NCI-H1930 (cell line): ENCODE data around the gene ALS2CL.
"Not testable (repeated sequence)": the region's sequence is repeated elsewhere in the genome, so short reads cannot be mapped to it uniquely, and the experiment has no call there.

Experiments used
- DNase-seq, 2 experiments: peaks; one replicate each; lab custom pipeline; 2025; lab: John Stamatoyannopoulos, UW

Gene ALS2CL

DNA sequence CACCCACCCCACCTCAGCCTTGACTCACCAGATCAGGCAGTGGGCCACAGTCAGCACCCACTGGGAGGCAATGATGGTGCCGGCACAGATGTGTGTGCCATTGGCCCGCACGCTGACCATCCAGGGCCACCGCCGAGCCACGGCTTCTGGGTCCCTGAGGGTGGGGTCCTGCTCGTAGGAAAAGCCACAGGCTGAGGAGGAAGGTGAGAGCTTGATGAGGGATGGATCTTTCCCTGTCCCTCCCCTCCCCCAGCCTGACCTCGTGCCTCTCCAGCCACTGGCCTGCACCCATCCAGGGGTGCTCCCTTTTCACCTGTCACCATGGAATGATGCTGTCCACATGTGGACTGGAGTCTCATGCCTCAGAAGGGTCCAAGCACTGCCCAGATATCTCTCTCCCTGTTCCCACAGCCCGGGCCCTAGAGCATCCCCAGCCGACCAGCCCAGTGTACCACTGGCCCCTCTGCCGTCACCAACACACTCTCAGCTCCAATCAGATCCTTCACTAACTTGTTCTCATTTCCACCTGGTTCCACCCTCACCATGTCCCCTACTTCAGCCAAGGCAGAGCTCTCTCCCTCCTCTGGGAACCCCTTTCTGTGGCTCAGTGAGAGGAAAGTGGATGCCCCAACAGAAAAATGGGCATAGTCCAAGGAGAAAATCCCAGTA is 22.2 kb upstream of the ALS2CL start:
- DNase-seq: no peak

- DNase-seq: no peak
Measured at GRCh38 chr3:46714728-46715506, 21.4 kb upstream of the ALS2CL start.

- DNase-seq: no peak
Measured at GRCh38 chr3:46713898-46714552, 20.5 kb upstream of the ALS2CL start.

- no peak for DNase-seq
Measured at GRCh38 chr3:46713050-46713897, 19.8 kb upstream of the ALS2CL start.

DNA sequence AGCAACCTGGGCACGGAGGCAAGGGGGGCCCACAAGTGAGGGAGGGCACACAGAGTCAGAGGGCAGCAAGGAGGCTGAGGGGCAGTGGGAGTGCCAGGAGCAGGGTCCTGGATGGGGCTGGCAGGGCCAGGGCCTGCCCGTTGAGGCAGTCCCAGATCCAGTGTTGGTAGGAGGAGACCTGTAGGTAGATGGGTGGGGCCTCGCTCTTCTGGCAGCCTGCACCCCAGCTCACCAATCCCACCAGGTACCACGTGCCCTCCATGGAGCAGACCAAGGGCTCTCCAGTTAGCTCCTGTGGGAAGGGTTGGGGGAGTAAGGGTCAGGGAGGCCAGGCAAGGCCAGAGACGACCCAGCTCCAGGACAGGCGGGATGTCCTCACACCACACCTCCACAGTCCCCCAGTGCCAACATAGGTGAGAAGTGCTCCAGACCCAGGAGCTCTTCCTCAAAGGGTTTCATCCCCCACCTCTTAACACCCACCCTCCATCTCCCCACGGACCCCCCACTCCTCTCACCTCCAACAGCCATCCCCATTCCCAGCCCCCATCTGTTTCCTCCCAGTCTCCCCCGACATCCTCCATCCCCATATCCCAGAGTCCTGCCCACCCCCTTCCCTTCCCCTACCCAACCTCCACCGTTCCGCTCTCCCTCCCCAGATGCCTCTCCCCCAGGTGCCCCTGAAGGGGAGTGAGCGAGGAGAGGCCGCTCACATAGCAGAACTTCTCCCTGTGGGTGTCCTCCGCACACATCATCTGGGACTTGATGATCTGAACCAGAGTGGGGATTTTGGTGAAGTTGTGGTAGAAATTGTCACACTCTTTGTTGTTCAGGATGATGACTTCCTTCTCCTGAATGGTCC is 18.9 kb upstream of the ALS2CL start:
- no peak for DNase-seq

DNA sequence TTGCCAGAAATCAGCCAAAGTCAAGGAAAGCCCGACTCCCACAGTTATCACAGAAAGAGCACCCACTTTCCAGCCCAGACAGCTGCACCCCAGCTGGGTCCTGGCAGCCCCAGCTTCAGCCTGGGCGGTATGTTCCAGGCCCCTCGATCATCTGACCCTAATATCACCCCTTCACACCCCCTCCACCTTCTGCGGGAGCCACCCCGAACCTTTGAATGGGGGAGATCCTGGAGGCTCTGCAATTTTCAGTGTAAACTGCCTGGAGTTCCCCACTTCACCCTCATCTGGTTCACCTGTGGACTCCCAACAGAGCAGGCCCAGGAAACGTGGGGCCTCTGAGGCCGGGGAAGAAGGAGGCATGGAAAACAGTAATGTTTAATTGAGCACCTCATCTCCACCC is 18.3 kb upstream of the ALS2CL start:
- no peak for DNase-seq

- no peak for DNase-seq
Measured at GRCh38 chr3:46711305-46711704, 17.8 kb upstream of the ALS2CL start.

DNA sequence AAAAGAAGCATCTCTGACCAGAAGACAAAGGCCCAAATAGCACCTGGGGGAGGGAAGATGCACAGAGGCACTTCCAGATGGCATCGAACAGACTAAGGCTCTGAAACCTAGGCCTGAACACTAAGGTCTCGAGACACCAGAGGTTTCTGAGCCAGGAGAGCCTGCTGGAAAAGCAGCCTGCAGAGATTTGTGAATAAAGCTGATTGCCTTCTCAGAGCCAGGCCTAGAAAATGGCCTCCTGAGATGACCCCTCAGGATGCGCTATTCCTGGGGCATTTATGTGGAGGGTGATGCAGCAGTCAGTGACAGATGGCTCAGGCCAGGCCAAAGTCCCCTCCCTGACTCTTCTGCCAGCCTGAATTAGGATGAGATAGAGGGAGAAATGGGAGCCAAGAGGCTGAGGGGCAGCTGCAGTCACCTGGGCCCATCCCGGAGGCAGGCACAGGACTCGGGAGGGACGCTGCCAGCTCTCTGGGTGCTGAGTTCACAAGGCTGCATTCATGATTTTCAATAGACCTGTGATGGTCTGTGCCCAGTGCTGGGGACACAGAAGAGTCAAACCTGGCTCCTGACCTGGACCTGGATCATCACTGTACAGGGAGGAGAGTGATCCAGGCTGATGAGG is 17.3 kb upstream of the ALS2CL start:
- no peak for DNase-seq

GRCh38 chr3:46710229-46710628 is 16.8 kb upstream of the ALS2CL start:
- DNase-seq: no peak

GRCh38 chr3:46709721-46710120 is 16.2 kb upstream of the ALS2CL start:
- no peak for DNase-seq

- DNase-seq: no peak
Measured at GRCh38 chr3:46709157-46709654, 15.7 kb upstream of the ALS2CL start.

DNA sequence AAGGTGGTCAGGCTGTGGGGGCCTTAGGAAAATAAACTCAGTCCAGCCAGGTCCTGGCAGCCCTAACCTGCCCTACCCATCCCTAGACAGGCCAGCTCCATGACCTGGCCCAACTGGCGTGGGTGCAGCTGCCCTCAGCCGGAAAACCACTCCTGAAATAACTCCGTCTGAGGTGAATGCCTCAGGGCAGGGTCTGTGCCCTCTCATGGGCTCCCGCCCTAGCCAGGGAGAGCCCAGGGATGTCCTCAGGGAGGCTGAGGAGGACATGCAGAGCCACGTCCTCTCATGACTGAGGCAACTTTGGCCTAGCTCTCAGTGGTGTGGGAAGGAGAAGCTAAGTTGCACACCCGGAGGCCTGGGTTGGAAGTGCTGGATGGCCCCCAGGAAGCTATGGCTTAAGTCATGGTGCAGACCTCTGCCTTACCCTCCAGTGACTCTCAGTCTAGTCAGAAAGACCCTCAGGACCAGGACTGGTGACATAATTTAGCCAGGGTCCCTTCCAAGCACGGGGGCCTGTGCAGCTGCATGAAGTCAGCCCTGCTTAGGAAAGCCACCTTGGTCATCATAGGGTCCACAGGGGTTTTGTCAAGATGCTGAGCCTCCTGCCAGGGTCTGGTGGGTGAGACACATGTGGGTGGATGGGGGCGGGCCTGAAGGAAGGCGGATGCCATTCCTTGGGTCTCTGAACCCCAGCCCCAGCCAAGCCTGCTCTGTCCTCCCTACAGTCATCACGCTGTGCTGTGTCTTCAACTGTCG is 15.1 kb upstream of the ALS2CL start:
- no peak for DNase-seq

DNA sequence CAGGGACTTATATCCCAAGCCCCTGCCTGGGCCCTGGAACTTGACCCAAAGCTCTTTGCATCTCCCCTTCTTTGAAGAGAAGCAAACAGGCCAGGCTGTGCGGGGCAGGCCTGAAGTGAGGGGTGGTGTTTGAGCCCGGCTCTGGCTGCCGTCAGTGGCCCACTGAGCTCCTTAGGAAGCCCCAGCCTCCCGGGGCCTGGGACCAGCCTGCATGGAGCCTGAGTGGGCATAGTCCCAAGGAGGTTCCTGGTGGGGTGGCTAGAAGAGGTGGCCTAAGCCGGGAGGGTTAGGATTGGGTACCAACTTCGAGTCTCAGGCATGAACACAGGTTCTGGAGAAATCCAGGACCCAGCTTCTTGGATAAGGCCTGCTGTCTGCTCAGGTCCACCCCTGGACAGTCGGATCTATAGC is 14.1 kb upstream of the ALS2CL start:
- no peak for DNase-seq

DNA sequence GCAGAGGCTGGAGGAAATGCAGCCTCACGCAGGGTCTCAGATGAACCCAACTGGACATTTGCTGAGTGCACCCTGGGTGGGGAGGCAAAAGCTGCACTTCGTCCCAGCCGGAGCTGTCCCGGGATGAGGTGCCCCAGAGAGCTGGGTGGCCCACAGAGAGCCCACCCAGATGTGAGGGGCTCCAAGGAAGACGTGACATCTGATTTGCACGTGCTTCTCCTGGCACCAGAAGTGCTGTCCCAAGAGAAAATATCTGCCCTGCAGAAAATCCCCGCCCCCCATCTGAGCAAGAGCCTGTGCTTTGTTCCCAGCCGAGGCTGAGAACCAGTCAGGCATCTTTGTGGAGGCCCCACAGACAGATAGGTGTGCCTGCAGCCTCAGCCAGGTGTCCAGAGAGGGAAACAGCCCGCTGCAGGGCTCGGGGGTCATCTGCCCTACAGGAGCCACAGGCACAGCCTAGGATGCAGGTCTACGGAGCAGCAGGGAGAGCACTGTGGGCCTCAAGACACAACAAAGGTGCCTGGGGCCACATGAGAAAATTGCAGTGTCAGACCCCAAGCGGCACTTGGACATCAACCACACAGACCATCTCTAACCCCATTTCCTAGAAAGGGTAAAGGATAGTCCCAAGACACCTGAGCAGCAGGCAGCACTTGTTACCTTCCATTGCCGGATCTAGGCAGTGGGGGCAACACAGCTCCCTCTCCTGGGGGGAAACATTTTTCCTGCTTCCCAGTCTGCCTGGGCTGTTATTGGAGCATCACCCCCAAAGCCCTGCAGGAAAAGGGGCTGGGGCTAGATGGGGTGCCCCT is 13.5 kb upstream of the ALS2CL start:
- DNase-seq: no peak

- DNase-seq: no peak
Measured at GRCh38 chr3:46705751-46706552, 12.5 kb upstream of the ALS2CL start.

- DNase-seq: peak; percentile 3 to 21
Measured at GRCh38 chr3:46705022-46705530, 11.6 kb upstream of the ALS2CL start.

- not testable (repeated sequence) for DNase-seq
Measured at GRCh38 chr3:46704346-46704745, 10.9 kb upstream of the ALS2CL start.

GRCh38 chr3:46703013-46703520 is 9.6 kb upstream of the ALS2CL start:
- no peak for DNase-seq
